WTC11 (cell line): ENCODE data around the gene NRBP1. TPM values are rescaled to one million over a fixed set of nuclear protein-coding genes. Genes with fewer than 3 reads are reported as not detected.

Experiments
- ATAC-seq: fragments of 200-7000 bp; cut with Tn5 transposase; 2 replicates; pipeline ENCODE4 v1.10.0; 2021; ENCODE audit warnings: mild to moderate bottlenecking, moderate library complexity
- CTCF ChIA-PET: fragments of 300-600 bp; sonication (Branson Sonifier 250); formaldehyde crosslinking; loops from one replicate; lab custom pipeline; 2021; ENCODE audit warnings: antibody characterized with exemption; lab: Charles Lee
- POLR2A ChIA-PET: fragments of 350-600 bp; sonication (Branson Sonifier 250); formaldehyde crosslinking; loops from one replicate; lab custom pipeline; 2021; ENCODE audit warnings: antibody characterized with exemption; lab: Charles Lee
- DNase-seq: peaks from one replicate; pipeline ENCODE4 v3.0.0; 2021; ENCODE audit warnings: low spot score
- H3K27ac Mint-ChIP-seq: 2 replicates; pipeline ENCODE4 v1.8.0; 2021; ENCODE audit warnings: mixed read lengths
- H3K27me3 Mint-ChIP-seq: 2 replicates; pipeline ENCODE4 v1.8.0; 2021; ENCODE audit warnings: low read depth, mild to moderate bottlenecking, moderate library complexity, mixed read lengths
- H3K36me3 Mint-ChIP-seq: 2 replicates; pipeline ENCODE4 v1.8.0; 2021; ENCODE audit warnings: mixed read lengths
- H3K4me1 Mint-ChIP-seq: 2 replicates; pipeline ENCODE4 v1.8.0; 2022; ENCODE audit warnings: mixed read lengths
- H3K4me3 Mint-ChIP-seq: 2 replicates; pipeline ENCODE4 v1.8.0; 2021; ENCODE audit warnings: mild to moderate bottlenecking, moderate library complexity, mixed read lengths
- H3K9me3 Mint-ChIP-seq: 2 replicates; pipeline ENCODE4 v1.8.0; 2021; ENCODE audit warnings: mixed read lengths
- ELF4 ChIP-seq: sonication (generic); formaldehyde crosslinking; IDR thresholded peaks from 2 replicates; pipeline ENCODE4 v1.8.1; 2022; ENCODE audit warnings: low read depth, mild to moderate bottlenecking, moderate library complexity, missing genetic modification reagents
- EMX1 ChIP-seq: fragments of 250-450 bp; sonication (Bioruptor Pico); IDR thresholded peaks from 2 replicates; pipeline ENCODE4 v1.8.0; 2021; ENCODE audit warnings: mild to moderate bottlenecking
- FOXJ3 ChIP-seq: sonication (generic); formaldehyde crosslinking; IDR thresholded peaks from 2 replicates; pipeline ENCODE4 v1.9.0; 2021; ENCODE audit warnings: missing genetic modification reagents, mild to moderate bottlenecking, borderline replicate concordance
- FOXP1 ChIP-seq: sonication (generic); formaldehyde crosslinking; IDR thresholded peaks from 2 replicates; pipeline ENCODE4 v1.8.0; 2022; ENCODE audit warnings: missing genetic modification reagents, mild to moderate bottlenecking, moderate library complexity, borderline replicate concordance
- GABPB1 ChIP-seq: sonication (generic); formaldehyde crosslinking; IDR thresholded peaks from 2 replicates; pipeline ENCODE4 v1.8.1; 2023; ENCODE audit warnings: mild to moderate bottlenecking, missing genetic modification reagents
- IRF2 ChIP-seq: sonication (generic); formaldehyde crosslinking; IDR thresholded peaks from 2 replicates; pipeline ENCODE4 v1.8.0; 2022; ENCODE audit warnings: low read depth, missing genetic modification reagents, borderline replicate concordance
- JAZF1 ChIP-seq: fragments of 250-450 bp; sonication (Bioruptor Pico); IDR thresholded peaks from 2 replicates; pipeline ENCODE4 v1.9.0; 2021; ENCODE audit warnings: moderate library complexity, mild to moderate bottlenecking, inconsistent platforms
- KAT7 ChIP-seq: sonication (generic); formaldehyde crosslinking; IDR thresholded peaks from 2 replicates; pipeline ENCODE4 v1.8.1; 2023; ENCODE audit warnings: missing genetic modification reagents, mild to moderate bottlenecking, borderline replicate concordance
- MYBL2 ChIP-seq: sonication (generic); formaldehyde crosslinking; IDR thresholded peaks from 2 replicates; pipeline ENCODE4 v1.8.1; 2023; ENCODE audit warnings: mild to moderate bottlenecking, moderate library complexity, missing genetic modification reagents
- NFATC4 ChIP-seq: fragments of 250-450 bp; sonication (Bioruptor Pico); IDR thresholded peaks from 2 replicates; pipeline ENCODE4 v1.9.0; 2021; ENCODE audit warnings: mild to moderate bottlenecking
- NR2C2 ChIP-seq: sonication (generic); formaldehyde crosslinking; IDR thresholded peaks from 2 replicates; pipeline ENCODE4 v1.8.0; 2022; ENCODE audit warnings: mild to moderate bottlenecking, missing genetic modification reagents
- NR3C1 ChIP-seq: sonication (generic); formaldehyde crosslinking; conservative IDR thresholded peaks from 2 replicates; pipeline ENCODE4 v1.8.1; 2023; ENCODE audit warnings: low read depth, mild to moderate bottlenecking, missing genetic modification reagents
- PRRX2 ChIP-seq: fragments of 250-450 bp; sonication (Bioruptor Pico); IDR thresholded peaks from 2 replicates; pipeline ENCODE4 v1.8.0; 2021; ENCODE audit warnings: mild to moderate bottlenecking
- RORB ChIP-seq: fragments of 250-450 bp; sonication (Bioruptor Pico); IDR thresholded peaks from 2 replicates; pipeline ENCODE4 v1.9.0; 2021; ENCODE audit warnings: mild to moderate bottlenecking
- SMAD3 ChIP-seq: sonication (generic); formaldehyde crosslinking; IDR thresholded peaks from 2 replicates; pipeline ENCODE4 v1.8.0; 2022; ENCODE audit warnings: missing genetic modification reagents, mild to moderate bottlenecking, borderline replicate concordance
- STAT6 ChIP-seq: sonication (generic); formaldehyde crosslinking; conservative IDR thresholded peaks from 2 replicates; pipeline ENCODE4 v1.8.1; 2023; ENCODE audit warnings: mild to moderate bottlenecking, low read depth, missing genetic modification reagents, moderate library complexity
- TEAD1 ChIP-seq: sonication (generic); formaldehyde crosslinking; IDR thresholded peaks from 2 replicates; pipeline ENCODE4 v1.8.0; 2022; ENCODE audit warnings: mild to moderate bottlenecking, missing genetic modification reagents
- USF2 ChIP-seq: sonication (generic); formaldehyde crosslinking; IDR thresholded peaks from 2 replicates; pipeline ENCODE4 v1.8.1; 2023; ENCODE audit warnings: mild to moderate bottlenecking, missing genetic modification reagents, moderate library complexity
- ZNF121 ChIP-seq: sonication (generic); formaldehyde crosslinking; IDR thresholded peaks from 2 replicates; pipeline ENCODE4 v1.8.0; 2023; ENCODE audit warnings: missing genetic modification reagents
- ZNF396 ChIP-seq: fragments of 250-450 bp; sonication (Bioruptor Pico); IDR thresholded peaks from 2 replicates; pipeline ENCODE4 v1.8.0; 2021; ENCODE audit warnings: mild to moderate bottlenecking, moderate library complexity, borderline replicate concordance
- ZNF423 ChIP-seq: fragments of 250-450 bp; sonication (Bioruptor Pico); IDR thresholded peaks from 2 replicates; pipeline ENCODE4 v2.1.2; 2022; ENCODE audit warnings: mild to moderate bottlenecking, moderate library complexity
- ZNF671 ChIP-seq: fragments of 250-450 bp; sonication (Bioruptor Pico); IDR thresholded peaks from 2 replicates; pipeline ENCODE4 v1.8.0; 2021; ENCODE audit warnings: mild to moderate bottlenecking
- total RNA-seq: library from RNA; stranded (reverse); gene quantifications from 3 replicates; pipeline ENCODE4 v1.2.3, GENCODE V29; 2021
- TF ChIP-seq, protein P1 (sequence below): sonication (generic); formaldehyde crosslinking; IDR thresholded peaks from 2 replicates; pipeline ENCODE4 v1.8.1; 2023; ENCODE audit warnings: mild to moderate bottlenecking, missing genetic modification reagents
- TF ChIP-seq, protein P2 (sequence below): sonication (generic); formaldehyde crosslinking; IDR thresholded peaks from 2 replicates; pipeline ENCODE4 v1.8.1; 2023; ENCODE audit warnings: mild to moderate bottlenecking, moderate library complexity, missing genetic modification reagents

NRBP1 gene
- total RNA-seq, 1 experiment from 2014 or later: 110 TPM

GRCh38 chr2:27435628-27436027 lies 7.2 kb downstream of the NRBP1 start:
- Mint-ChIP-seq H3K4me1 (no peaks in the 10 kb centered on the region), H3K4me3 (no peak overlapping the region), H3K27me3 (no peaks in the 10 kb centered on the region), H3K9me3 (no peaks in the 10 kb centered on the region), H3K36me3 (peaks cover 63% of the 10 kb centered on the region), H3K27ac (no peak overlapping the region)
- TF ChIP-seq ZNF671: no peak
- no peak for TF ChIP-seq TEAD1 (CRISPR knock-in tag)
- no peak for TF ChIP-seq STAT6 (CRISPR knock-in tag)
- TF ChIP-seq NR3C1 (CRISPR knock-in tag): no peak
- TF ChIP-seq JAZF1 (CRISPR knock-in tag): no peak
- TF ChIP-seq IRF2 (CRISPR knock-in tag): no peak
- TF ChIP-seq EMX1 (CRISPR knock-in tag): no peak
- DNase-seq: no peak
- ChIA-PET CTCF (interaction anchor here (0.8 kb wide), 1 partner anchor 248 kb away, joined by 3 read pairs; no protein-coding TSS in a partner anchor), POLR2A (no interaction called here)
- ATAC-seq: no peak

DNA sequence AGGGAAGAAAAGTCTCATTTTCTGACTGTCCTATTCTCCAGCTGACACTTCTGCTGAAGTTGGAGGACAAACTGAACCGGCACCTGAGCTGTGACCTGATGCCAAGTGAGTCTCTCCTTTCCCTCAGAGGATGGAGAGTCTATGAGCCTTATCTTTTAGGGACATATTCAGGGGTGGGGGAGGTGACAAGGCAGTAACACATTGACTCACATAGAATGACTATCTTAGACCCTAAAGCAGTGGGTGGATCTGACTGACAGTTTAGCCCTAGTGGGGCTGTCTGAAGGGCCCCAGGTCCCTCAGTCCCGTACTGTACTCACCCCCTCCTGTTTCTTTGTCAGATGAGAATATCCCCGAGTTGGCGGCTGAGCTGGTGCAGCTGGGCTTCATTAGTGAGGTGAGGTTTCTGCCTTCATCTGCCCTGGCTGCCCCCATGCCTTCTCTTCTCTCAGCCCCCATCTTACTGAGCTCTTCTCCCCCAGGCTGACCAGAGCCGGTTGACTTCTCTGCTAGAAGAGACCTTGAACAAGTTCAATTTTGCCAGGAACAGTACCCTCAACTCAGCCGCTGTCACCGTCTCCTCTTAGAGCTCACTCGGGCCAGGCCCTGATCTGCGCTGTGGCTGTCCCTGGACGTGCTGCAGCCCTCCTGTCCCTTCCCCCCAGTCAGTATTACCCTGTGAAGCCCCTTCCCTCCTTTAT lies 12.9 kb downstream of the NRBP1 start:
- peaks cover 14% of the 10 kb centered on the region for H3K4me1 Mint-ChIP-seq
- POLR2A ChIA-PET: interaction anchor here (0.6 kb wide), 1 partner anchor 73 kb away, joined by 3 read pairs; no protein-coding TSS in a partner anchor
- CTCF ChIA-PET: interaction anchor here (1.0 to 1.5 kb wide), 7 partner anchors 11 to 181 kb away, joined by 3 to 6 read pairs (median 5); partner anchors contain the start of gene NRBP1
- no peak for TF ChIP-seq NFATC4 (CRISPR knock-in tag)
- no peak for TF ChIP-seq USF2 (CRISPR knock-in tag)
- no peak for TF ChIP-seq FOXP1 (CRISPR knock-in tag)
- TF ChIP-seq SMAD3 (CRISPR knock-in tag): no peak
- TF ChIP-seq NR3C1 (CRISPR knock-in tag): no peak
- no peak for TF ChIP-seq FOXJ3 (CRISPR knock-in tag)
- no peak for TF ChIP-seq ZNF121 (CRISPR knock-in tag)
- no peak for TF ChIP-seq GABPB1 (CRISPR knock-in tag)
- TF ChIP-seq RORB: no peak
- TF ChIP-seq MYBL2 (CRISPR knock-in tag): no peak
- TF ChIP-seq JAZF1 (CRISPR knock-in tag): no peak
- no peak for TF ChIP-seq NR2C2 (CRISPR knock-in tag)
- TF ChIP-seq, protein P1, sequence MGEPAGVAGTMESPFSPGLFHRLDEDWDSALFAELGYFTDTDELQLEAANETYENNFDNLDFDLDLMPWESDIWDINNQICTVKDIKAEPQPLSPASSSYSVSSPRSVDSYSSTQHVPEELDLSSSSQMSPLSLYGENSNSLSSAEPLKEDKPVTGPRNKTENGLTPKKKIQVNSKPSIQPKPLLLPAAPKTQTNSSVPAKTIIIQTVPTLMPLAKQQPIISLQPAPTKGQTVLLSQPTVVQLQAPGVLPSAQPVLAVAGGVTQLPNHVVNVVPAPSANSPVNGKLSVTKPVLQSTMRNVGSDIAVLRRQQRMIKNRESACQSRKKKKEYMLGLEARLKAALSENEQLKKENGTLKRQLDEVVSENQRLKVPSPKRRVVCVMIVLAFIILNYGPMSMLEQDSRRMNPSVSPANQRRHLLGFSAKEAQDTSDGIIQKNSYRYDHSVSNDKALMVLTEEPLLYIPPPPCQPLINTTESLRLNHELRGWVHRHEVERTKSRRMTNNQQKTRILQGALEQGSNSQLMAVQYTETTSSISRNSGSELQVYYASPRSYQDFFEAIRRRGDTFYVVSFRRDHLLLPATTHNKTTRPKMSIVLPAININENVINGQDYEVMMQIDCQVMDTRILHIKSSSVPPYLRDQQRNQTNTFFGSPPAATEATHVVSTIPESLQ: no peak
- TF ChIP-seq ZNF396: no peak
- TF ChIP-seq ZNF423: no peak
- no peak for TF ChIP-seq KAT7 (CRISPR knock-in tag)
- no peak for TF ChIP-seq PRRX2 (CRISPR knock-in tag)
- TF ChIP-seq, protein P2, sequence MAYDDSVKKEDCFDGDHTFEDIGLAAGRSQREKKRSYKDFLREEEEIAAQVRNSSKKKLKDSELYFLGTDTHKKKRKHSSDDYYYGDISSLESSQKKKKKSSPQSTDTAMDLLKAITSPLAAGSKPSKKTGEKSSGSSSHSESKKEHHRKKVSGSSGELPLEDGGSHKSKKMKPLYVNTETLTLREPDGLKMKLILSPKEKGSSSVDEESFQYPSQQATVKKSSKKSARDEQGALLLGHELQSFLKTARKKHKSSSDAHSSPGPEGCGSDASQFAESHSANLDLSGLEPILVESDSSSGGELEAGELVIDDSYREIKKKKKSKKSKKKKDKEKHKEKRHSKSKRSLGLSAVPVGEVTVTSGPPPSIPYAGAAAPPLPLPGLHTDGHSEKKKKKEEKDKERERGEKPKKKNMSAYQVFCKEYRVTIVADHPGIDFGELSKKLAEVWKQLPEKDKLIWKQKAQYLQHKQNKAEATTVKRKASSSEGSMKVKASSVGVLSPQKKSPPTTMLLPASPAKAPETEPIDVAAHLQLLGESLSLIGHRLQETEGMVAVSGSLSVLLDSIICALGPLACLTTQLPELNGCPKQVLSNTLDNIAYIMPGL (CRISPR knock-in tag): no peak
- no peak for TF ChIP-seq IRF2 (CRISPR knock-in tag)
- no peak for TF ChIP-seq ELF4 (CRISPR knock-in tag)
- H3K36me3 Mint-ChIP-seq: peaks cover 39% of the 10 kb centered on the region
- DNase-seq: no peak
- H3K27ac Mint-ChIP-seq: peak overlapping the region; percentile 20; the same call in 1 of the 2 replicates
- peak; percentile 2 for ATAC-seq
- H3K27me3 Mint-ChIP-seq: no peaks in the 10 kb centered on the region
- H3K4me3 Mint-ChIP-seq: peak overlapping the region; percentile 43
- no peaks in the 10 kb centered on the region for H3K9me3 Mint-ChIP-seq
